NCI-H2196 (cell line): ENCODE measurements around the gene EFNA4.

Source experiments
- DNase-seq: peaks from one replicate; lab custom pipeline; 2025; ENCODE audit not compliant: unreplicated experiment; lab: John Stamatoyannopoulos, UW

The EFNA4 gene

DNA sequence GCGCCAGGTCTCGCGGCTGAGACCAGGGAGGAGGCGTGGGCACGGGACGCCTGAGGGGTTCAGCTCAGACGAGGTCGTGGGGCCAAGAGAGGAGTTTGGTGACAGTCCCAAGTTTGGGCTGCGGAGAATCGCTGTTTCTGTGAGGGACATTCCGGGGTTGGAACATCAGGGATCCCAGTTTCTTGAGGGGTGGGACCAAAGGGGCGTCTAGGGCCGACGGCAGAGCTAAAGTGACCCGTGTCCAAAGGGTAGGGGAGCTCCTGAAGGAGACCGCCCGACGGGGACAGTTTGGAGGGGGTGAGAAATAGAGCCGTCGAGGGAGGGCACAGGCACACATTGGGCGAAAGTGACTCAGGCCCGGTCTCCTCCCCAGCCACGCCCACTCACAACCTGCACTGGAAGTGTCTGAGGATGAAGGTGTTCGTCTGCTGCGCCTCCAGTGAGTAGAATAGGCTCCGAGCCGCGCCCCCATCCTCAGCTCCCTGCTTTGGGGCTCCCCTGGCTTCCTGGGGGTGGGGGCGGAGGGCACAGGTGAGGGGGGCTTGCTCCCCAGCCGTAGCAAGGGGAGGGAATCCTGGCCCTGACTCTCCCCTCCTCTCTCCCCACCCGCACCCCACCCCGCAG, 22.1 kb downstream of the EFNA4 start:
- DNase-seq: peak; percentile 21

DNA sequence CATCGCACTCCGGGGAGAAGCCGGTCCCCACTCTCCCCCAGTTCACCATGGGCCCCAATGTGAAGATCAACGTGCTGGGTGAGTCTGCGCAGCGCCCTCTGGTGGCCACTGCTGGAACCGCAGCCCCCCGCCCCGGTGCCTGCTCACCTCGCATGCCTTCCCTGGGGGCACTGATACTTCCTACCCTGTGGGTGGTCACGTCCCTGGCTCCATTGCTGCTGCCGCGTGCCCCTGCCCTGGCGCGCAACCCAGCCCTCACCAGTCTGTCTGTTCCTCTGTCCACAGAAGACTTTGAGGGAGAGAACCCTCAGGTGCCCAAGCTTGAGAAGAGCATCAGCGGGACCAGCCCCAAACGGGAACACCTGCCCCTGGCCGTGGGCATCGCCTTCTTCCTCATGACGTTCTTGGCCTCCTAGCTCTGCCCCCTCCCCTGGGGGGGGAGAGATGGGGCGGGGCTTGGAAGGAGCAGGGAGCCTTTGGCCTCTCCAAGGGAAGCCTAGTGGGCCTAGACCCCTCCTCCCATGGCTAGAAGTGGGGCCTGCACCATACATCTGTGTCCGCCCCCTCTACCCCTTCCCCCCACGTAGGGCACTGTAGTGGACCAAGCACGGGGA, 22.7 kb downstream of the EFNA4 start:
- DNase-seq: peak; percentile 59

DNA sequence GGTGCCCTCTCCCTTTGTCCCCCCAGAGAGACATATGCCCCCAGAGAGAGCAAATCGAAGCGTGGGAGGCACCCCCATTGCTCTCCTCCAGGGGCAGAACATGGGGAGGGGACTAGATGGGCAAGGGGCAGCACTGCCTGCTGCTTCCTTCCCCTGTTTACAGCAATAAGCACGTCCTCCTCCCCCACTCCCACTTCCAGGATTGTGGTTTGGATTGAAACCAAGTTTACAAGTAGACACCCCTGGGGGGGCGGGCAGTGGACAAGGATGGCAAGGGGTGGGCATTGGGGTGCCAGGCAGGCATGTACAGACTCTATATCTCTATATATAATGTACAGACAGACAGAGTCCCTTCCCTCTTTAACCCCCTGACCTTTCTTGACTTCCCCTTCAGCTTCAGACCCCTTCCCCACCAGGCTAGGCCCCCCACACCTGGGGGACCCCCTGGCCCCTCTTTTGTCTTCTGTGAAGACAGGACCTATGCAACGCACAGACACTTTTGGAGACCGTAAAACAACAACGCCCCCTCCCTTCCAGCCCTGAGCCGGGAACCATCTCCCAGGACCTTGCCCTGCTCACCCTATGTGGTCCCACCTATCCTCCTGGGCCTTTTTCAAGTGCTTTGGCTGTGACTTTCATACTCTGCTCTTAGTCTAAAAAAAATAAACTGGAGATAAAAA, 23.5 kb downstream of the EFNA4 start:
- DNase-seq: no peak

- peak; percentile 84 for DNase-seq
Measured at GRCh38 chr1:155091071-155092051, 27.8 kb downstream of the EFNA4 start.

DNA sequence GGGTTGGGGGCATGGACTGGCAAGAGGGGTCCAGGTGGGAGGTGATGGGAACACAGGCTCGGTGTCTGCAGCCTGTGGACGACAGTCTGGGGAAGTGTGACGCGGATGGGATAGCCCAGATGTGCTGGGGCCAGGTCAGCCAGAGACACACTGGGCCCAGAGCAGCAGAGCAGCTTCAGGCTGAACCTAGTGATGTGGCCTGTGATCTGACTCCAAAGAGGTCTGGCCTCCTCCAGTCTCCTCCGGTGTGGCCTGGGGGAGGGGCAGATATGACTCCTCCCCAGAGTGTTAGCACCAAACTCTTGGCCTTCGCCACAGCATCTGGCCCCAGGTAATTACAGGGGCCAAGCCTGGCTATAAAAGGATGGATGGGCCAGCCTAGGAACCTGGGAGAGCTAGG, 28.6 kb downstream of the EFNA4 start:
- DNase-seq: no peak

GRCh38 chr1:155092641-155093040, 29.1 kb downstream of the EFNA4 start:
- no peak for DNase-seq

GRCh38 chr1:155093911-155094621, 30.5 kb downstream of the EFNA4 start:
- peak; percentile 73 for DNase-seq

- DNase-seq: no peak
Measured at GRCh38 chr1:155094622-155094948, 31.0 kb downstream of the EFNA4 start.

GRCh38 chr1:155099331-155099730, 35.8 kb downstream of the EFNA4 start:
- no peak for DNase-seq

DNA sequence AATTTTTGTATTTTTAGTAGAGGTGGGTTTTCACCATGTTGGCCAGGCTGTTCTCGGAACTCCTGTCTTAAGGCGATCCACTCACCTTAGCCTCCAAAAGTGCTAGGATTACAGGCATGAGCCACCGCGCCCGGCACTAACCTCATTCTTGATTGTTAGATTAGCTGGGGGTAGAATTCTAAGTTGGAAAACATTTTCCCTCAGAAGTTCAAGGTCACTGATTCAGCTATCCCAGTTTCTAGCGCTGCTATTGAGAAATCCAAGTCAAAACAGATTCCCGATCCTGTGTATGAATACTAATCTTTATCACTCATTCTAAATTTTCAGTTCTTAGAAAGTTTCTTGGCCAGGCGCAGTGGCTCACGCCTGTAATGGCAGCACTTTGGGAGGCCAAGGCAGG, 39.8 kb downstream of the EFNA4 start:
- no peak for DNase-seq

DNA sequence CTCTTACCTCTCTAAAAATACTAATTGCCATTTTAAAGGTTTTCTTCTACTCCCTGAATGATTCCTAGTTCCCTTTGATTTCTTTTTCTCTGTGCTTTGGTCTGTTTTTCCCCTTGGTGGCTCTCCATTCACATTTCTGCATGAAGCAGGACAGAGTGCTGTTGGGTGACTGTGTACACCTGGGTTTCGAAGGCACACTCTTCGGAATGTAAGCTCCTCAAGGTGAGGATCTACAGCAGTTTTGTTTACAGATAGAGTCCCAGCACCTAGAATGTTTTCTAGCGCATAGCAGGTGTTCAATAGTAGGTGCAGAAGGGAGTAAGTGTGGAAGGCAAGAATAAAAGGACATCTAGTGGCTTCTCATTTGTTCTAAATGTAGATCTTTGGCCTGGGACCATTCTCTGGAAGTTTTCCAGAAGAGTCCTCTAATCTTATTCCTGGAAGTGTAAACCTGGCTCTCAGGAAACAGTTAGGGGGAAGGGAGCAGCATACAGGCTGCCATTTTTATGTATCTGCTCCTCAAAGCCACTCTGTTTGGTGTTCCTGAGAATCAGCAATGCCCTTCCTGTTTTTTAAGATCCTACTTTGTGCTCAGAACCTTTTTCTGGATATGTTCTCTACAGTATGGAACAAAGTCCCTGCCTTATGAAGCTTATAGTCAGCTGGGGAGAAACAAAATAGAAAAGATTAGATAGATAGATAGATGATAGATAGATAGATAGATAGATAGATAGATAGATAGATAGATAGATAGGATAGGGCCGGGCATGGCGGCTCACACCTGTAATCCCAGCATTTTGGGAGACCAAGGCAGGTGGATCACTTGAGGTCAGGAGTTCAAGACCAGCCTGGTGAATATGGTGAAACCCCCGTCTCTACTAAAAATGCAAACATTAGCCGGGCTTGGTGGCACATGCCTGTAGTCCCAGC, 41.3 kb downstream of the EFNA4 start:
- DNase-seq: no peak

- DNase-seq: no peak
Measured at GRCh38 chr1:155105604-155106011, 42.1 kb downstream of the EFNA4 start.

- DNase-seq: no peak
Measured at GRCh38 chr1:155106862-155107261, 43.3 kb downstream of the EFNA4 start.

GRCh38 chr1:155107309-155108264, 44.0 kb downstream of the EFNA4 start:
- no peak for DNase-seq

DNA sequence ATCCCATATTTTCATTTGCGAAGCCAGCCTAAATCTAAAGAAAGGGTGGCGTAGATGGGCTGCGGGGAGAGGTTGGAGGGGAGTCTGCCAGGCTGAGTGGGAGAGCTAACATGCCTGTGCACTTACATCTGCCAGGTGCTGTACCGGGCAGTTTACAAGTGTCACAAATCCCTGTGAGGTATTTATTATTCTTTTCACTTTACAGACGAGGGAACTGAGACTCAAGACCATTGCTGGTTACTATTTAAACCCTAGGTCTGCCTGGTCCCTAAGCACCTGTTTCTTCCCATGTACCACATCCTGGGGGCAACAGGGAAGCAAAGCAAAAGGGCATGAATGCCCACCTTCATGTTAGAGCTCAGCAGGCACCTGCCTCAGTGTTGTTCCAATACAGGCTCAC, 44.8 kb downstream of the EFNA4 start:
- no peak for DNase-seq

DNA sequence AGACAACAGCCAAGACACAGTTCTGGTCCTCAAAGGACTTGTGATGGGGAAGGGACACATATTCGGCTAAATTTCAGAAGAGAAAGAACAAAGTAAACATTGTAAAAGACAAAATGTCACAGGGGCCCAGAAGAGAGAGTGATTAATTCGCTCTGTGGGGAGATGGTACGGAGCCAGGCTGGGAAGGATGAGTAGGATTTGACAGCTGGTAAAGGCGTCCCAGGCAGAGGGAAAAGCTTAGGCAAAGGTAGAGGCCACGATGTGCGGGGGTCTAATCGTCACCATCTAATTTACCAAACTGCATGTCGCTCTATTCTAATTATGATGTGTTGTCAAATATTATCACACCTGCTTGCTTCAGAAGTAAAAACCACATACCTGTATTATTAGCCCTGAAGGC, 46.8 kb downstream of the EFNA4 start:
- no peak for DNase-seq

GRCh38 chr1:155110826-155111225, 47.3 kb downstream of the EFNA4 start:
- no peak for DNase-seq

GRCh38 chr1:155113450-155113980, 50.0 kb downstream of the EFNA4 start:
- DNase-seq: no peak
